Uterus (tissue), 2 donors: Measurements from ENCODE around the gene SNX22.

Experiments
- POLR2A ChIP-seq, 2 donors: fragments of 450-650 bp; IDR thresholded peaks; one replicate each; pipeline ENCODE4 v1.6.1; 2016; ENCODE audit warnings: antibody characterized with exemption in 2 of 2, mild to moderate bottlenecking in 1 of 2, moderate library complexity in 1 of 2
- TF ChIP-seq, protein P1 (sequence below), 4 experiments: fragments of 200-600 bp in 2 of 4; fragments of 450-650 bp in 2 of 4; sonication (generic) in 2 of 4; IDR thresholded peaks; one replicate each; pipeline ENCODE4 v1.5.1; 2016 to 2019; ENCODE audit warnings: antibody characterized with exemption in 4 of 4, mild to moderate bottlenecking in 2 of 4, moderate library complexity in 1 of 4

DNA sequence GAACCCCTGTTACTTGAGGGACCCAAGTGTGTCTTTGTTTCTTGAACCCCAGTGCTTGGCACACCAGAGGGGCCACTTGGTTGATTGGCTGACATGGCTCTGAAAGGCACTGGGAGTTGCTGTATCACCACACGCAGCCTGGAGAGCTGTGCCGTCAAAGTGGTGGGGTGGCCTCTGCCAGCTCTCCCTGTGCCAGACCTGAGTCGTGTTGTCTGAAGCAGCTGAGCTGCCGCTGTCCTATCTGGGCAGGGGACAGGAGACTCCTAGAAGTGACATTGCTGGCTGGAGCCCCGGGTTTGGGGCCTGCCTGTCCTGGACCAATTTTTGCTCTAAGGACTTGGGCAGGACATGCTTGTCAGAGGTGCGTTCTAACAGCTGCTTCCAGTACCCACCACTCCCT, 5.5 kb upstream of the SNX22 start:
- TF ChIP-seq, protein P1, sequence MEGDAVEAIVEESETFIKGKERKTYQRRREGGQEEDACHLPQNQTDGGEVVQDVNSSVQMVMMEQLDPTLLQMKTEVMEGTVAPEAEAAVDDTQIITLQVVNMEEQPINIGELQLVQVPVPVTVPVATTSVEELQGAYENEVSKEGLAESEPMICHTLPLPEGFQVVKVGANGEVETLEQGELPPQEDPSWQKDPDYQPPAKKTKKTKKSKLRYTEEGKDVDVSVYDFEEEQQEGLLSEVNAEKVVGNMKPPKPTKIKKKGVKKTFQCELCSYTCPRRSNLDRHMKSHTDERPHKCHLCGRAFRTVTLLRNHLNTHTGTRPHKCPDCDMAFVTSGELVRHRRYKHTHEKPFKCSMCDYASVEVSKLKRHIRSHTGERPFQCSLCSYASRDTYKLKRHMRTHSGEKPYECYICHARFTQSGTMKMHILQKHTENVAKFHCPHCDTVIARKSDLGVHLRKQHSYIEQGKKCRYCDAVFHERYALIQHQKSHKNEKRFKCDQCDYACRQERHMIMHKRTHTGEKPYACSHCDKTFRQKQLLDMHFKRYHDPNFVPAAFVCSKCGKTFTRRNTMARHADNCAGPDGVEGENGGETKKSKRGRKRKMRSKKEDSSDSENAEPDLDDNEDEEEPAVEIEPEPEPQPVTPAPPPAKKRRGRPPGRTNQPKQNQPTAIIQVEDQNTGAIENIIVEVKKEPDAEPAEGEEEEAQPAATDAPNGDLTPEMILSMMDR (IDR thresholded peaks at IDR 0.05) = no peak
- no peak for TF ChIP-seq POLR2A (IDR thresholded peaks at IDR 0.05)
